22Rv1 (cell line): ENCODE measurements around the gene ANK2.

Experiments
- CTCF ChIP-seq: fragments of 450-650 bp; IDR thresholded peaks from 2 replicates; pipeline ENCODE4 v1.5.1; 2017; ENCODE audit warnings: mild to moderate bottlenecking
- ZFX ChIP-seq: fragments of 450-650 bp; IDR thresholded peaks from 2 replicates; pipeline ENCODE4 v1.6.1; 2017; ENCODE audit warnings: antibody characterized with exemption, borderline replicate concordance

GRCh38 chr4:113300471-113300928, 251.0 kb downstream of the ANK2 start:
- TF ChIP-seq CTCF (no peak), ZFX (no peak)
